Heart left ventricle (tissue), 16 donors: ENCODE data around the gene MIF4GD. TPM values are rescaled to one million over a fixed set of nuclear protein-coding genes. Genes with fewer than 3 reads are reported as not detected.

ENCODE experiments used
- ATAC-seq, 4 donors: fragments of 200-7000 bp; cut with Tn5 transposase; one replicate each; pipeline ENCODE4 v1.9.1; 2020 to 2022; ENCODE audit warnings: moderate library complexity in 4 of 4, mild to moderate bottlenecking in 3 of 4, moderate number of reproducible peaks in 1 of 4
- DNase-seq, 5 donors: peaks; one replicate each; pipeline ENCODE4 v3.0.0-alpha.2; 2020
- H3K27ac ChIP-seq, 12 donors: fragments of 200-600 bp; sonication (generic) in 4 of 12; one replicate each; pipeline versions ENCODE4 v1.5.0 to v1.8.0; 2016 to 2022; ENCODE audit warnings: mild to moderate bottlenecking in 2 of 12
- H3K27me3 ChIP-seq, 9 donors: fragments of 200-600 bp; sonication (generic) in 2 of 9; one replicate each; pipeline versions ENCODE4 v1.5.1 to v1.8.0; 2016 to 2022; ENCODE audit warnings: mild to moderate bottlenecking in 3 of 9
- H3K36me3 ChIP-seq, 9 donors: fragments of 200-600 bp; sonication (generic) in 2 of 9; one replicate each; pipeline versions ENCODE4 v1.5.0 to v1.8.0; 2018 to 2022; ENCODE audit warnings: mild to moderate bottlenecking in 2 of 9
- H3K4me1 ChIP-seq, 12 donors: fragments of 200-600 bp; sonication (generic) in 4 of 12; one replicate each; pipeline versions ENCODE4 v1.5.0 to v1.8.0; 2016 to 2022; ENCODE audit warnings: mild to moderate bottlenecking in 3 of 12
- H3K4me3 ChIP-seq, 12 donors: fragments of 200-600 bp; sonication (generic) in 4 of 12; one replicate each; pipeline versions ENCODE4 v1.5.0 to v1.8.0; 2017 to 2022; ENCODE audit warnings: mild to moderate bottlenecking in 9 of 12, moderate library complexity in 4 of 12
- H3K9me3 ChIP-seq, 12 donors: fragments of 200-600 bp; sonication (generic) in 4 of 12; one replicate each; pipeline versions ENCODE4 v1.5.0 to v1.8.0; 2016 to 2022; ENCODE audit warnings: mild to moderate bottlenecking in 1 of 12
- POLR2A ChIP-seq, 2 donors: fragments of 450-650 bp; IDR thresholded peaks; one replicate each; pipeline ENCODE4 v1.6.1; 2017; ENCODE audit warnings: antibody characterized with exemption in 2 of 2, mild to moderate bottlenecking in 2 of 2, moderate library complexity in 2 of 2
- WGBS, 4 donors: extraction: QIAGEN DNeasy Blood & Tissue Kit in 2 of 4; methylation state at CpG; one replicate each; pipeline versions ENCODE4 v1.1.5 to v1.1.7; 2013 to 2018; 5-methylcytosine and 5-hydroxymethylcytosine counted together
- intact Hi-C, 10 donors: fragments of 100-400 bp; cut with DNase I; formaldehyde crosslinking; loops; one replicate each; pipeline versions ENCODE4 v1.11.1 to v1.14.2; 2022
- polyA plus RNA-seq, 2 donors: library from polyadenylated mRNA; stranded (reverse); fragments of 200-250 nt; gene quantifications; one replicate each; pipeline ENCODE4 v1.2.3, GENCODE V29; 2013
- total RNA-seq, 9 donors: library from RNA; depleted of rRNA in 2 of 9; stranded (reverse); fragments of >200 nt in 2 of 9; fragmentation: NEBNext Ultra II Directional in 3 of 9; extraction: Animal tissue kit (Norgen Biotek cat#: 25700) in 3 of 9; gene quantifications; one replicate each; pipeline versions ENCODE4 v1.1.0 to v1.2.4, GENCODE V29; 2016 to 2023
- TF ChIP-seq, protein P1 (sequence below), 12 donors: fragments of 200-600 bp; sonication (generic) in 4 of 12; IDR thresholded peaks; one replicate each; pipeline versions ENCODE4 v1.5.0 to v1.8.0; 2018 to 2022; ENCODE audit warnings: antibody characterized with exemption in 12 of 12, mild to moderate bottlenecking in 5 of 12
- donor health status: ischemic (EF 13 %, LVEDD 7.1; RV severe dilation, severe dysfunction).
- donor health status: healthy with polysubstance abuse.
- donor health status: DM: no; HTN: yes; CAD: no.
- donor health status: DM: no; HTN: no; CAD: no.
- donor health status: ischemic (EF 25% LVEDD 6.9; RV normal size, moderate dysfunction).
- donor health status: ischemic (EF 25% LVEDD 5.7; RV mildly dilated, moderate dysfunction).
- donor health status: healthy.
- donor health status: DM: yes; HTN: yes; CAD: no.
- donor health status: ischemic (EF 35%, LVEDD 5.7; RV mildly dilated, moderate dysfunction).
- donor health status: nonischemic (EF 11% LVEDD 7.7; RV severe dilation, severe dysfunction).
- donor health status: DM: yes; HTN: yes; CAD: no.
- donor health status: PGD.
- donor health status: ischemic (EF 29% LVEDD 5.4; RV normal size, mild dysfunction).
- donor health status: nonischemic (EF 23%, LVEDD 6.1; RV moderate dilation, normal function).

Gene MIF4GD
- total and polyA plus RNA-seq, 11 donors = 8.6 to 34.7 (median 18.6) TPM

DNA sequence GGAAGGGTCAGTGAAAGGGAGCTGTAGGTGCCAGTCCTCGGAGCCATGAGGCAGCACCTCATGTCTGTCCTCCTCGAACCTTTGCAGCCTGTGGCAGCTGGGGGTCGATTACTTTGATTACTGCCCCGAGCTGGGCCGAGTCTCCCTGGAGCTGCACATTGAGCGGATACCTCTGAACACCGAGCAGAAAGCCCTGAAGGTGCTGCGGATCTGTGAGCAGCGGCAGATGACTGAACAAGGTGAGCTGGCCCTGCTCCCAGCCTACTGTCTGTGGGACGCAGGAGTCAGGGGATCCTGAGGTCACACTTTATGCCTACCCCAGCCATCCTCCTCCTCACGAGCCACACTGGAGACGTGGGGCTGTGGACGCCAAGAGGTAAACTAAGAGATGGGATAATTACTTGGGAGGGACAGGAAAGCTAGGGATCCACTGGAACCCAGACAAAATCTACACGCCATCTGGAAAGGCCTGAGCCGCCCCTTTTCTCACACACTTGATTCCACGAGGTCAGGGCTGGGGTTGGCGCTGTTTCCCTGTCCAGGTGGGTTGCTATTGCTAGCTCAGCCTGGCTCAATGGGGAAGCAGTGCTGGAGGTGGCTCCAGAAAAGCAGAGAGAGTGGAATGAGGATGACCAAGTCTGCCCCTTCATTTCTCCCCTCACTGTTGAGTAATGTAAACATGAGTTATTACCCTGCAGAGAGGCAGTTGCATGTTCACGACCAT lies 39.1 kb downstream of the MIF4GD start:
- TF ChIP-seq, protein P1, sequence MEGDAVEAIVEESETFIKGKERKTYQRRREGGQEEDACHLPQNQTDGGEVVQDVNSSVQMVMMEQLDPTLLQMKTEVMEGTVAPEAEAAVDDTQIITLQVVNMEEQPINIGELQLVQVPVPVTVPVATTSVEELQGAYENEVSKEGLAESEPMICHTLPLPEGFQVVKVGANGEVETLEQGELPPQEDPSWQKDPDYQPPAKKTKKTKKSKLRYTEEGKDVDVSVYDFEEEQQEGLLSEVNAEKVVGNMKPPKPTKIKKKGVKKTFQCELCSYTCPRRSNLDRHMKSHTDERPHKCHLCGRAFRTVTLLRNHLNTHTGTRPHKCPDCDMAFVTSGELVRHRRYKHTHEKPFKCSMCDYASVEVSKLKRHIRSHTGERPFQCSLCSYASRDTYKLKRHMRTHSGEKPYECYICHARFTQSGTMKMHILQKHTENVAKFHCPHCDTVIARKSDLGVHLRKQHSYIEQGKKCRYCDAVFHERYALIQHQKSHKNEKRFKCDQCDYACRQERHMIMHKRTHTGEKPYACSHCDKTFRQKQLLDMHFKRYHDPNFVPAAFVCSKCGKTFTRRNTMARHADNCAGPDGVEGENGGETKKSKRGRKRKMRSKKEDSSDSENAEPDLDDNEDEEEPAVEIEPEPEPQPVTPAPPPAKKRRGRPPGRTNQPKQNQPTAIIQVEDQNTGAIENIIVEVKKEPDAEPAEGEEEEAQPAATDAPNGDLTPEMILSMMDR (IDR thresholded peaks at IDR 0.05) = no peak
- no peak for TF ChIP-seq POLR2A (IDR thresholded peaks at IDR 0.05)
- 92 to 94% (median 93%) methylated on average over 14 to 18 of the region's 18 CpGs for WGBS, 4 donors
- Histone ChIP-seq H3K4me1 (peaks cover 0 to 24% (median 0%) of the 10 kb centered on the region in 12 donors), H3K9me3 (no peaks in the 10 kb centered on the region), H3K4me3 (no peak overlapping the region), H3K27me3 (no peaks in the 10 kb centered on the region), H3K36me3 (peaks cover 0 to 97% (median 89%) of the 10 kb centered on the region in 9 donors), H3K27ac (no peak overlapping the region)
- DNase-seq (no peak), ATAC-seq (no peak)
- intact Hi-C loops = no loop called here

DNA sequence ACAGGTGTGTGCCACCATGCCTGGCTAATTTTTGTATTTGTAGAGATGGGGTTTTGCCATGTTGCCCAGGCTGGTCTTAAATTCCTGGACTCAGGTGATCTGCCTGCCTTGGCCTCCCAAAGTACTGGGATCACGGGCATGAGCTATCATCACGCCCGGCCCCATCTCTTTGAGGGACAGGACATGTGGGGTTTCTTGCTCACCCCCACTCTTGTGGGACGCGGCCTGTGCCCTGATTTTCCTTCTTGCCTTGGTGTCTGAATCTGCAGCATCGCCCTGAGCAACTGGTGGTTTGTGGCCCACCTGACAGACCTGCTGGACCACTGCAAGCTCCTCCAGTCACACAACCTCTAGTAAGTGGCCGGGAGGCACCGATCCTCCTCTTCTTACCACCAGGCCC lies 40.0 kb downstream of the MIF4GD start:
- peaks cover 0 to 27% (median 0%) of the 10 kb centered on the region in 12 donors for H3K4me1 ChIP-seq
- no peak overlapping the region for H3K4me3 ChIP-seq
- intact Hi-C loops = no loop called here
- peaks cover 0 to 97% (median 89%) of the 10 kb centered on the region in 9 donors for H3K36me3 ChIP-seq
- no peak for TF ChIP-seq POLR2A (IDR thresholded peaks at IDR 0.05)
- TF ChIP-seq, protein P1 (IDR thresholded peaks at IDR 0.05) = no peak
- 95 to 98% (median 97%) methylated on average over 8 of the region's 8 CpGs for WGBS, 4 donors
- no peaks in the 10 kb centered on the region for H3K9me3 ChIP-seq
- DNase-seq = no peak
- H3K27me3 ChIP-seq = no peaks in the 10 kb centered on the region
- H3K27ac ChIP-seq = no peak overlapping the region
- ATAC-seq = no peak

DNA sequence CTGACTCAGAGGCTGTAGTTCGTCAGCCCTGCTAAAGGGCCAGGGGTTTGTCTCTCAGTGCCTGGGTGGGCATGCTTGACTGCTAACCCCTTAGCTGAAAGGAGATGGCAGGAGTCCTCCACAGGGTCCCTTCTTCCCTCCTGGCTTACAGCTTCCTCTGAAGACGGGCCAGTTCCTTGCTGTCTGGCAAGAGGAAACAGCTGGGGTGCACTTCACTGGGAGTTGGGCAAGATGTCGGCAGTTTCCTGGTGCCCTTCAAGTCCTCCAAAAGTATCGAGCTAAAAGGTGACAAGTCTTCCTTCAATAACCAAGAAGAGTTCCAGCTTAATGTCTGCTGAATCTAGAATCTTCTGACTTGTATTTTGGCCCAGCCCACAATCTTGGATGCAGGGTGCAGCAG lies 42.2 kb downstream of the MIF4GD start:
- Histone ChIP-seq H3K4me3 (no peak overlapping the region), H3K27ac (peak overlapping the region in 6 of 12 donors; percentile 3 to 90 (median 17)), H3K4me1 (peaks cover 0 to 27% (median 0%) of the 10 kb centered on the region in 12 donors), H3K36me3 (peaks cover 0 to 97% (median 85%) of the 10 kb centered on the region in 9 donors), H3K9me3 (no peaks in the 10 kb centered on the region), H3K27me3 (no peaks in the 10 kb centered on the region)
- intact Hi-C loops = no loop called here
- DNase-seq (peak in 2 of 5 donors; percentile 53 to 56), ATAC-seq (peak; percentile 30 to 50 (median 46))
- TF ChIP-seq, protein P1 (IDR thresholded peaks at IDR 0.05) = no peak
- no peak for TF ChIP-seq POLR2A (IDR thresholded peaks at IDR 0.05)
- WGBS, 4 donors = 73 to 88% (median 80%) methylated on average over 4 of the region's 4 CpGs

DNA sequence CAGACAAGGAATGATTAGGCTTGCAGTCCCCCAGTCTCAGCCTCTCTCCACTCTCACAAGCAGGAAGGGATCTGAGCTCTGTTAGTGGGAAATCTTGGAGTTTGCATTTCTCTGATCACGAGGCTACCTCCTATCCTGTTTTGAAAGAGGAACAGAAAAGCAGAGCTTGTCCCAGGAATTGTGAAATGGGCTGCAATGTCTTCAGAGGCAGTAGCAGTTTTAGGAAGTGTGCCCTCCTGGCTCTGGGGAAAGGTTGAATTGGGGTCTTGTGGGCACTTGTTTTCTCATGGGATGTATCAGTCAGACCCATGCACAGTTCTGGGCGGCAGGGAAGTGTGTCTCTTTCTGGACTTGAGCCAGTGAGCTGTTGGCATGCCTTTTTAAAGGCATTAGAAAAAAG lies 42.7 kb downstream of the MIF4GD start:
- peaks cover 0 to 97% (median 86%) of the 10 kb centered on the region in 9 donors for H3K36me3 ChIP-seq
- peak overlapping the region in 5 of 12 donors; percentile 3 to 90 (median 17) for H3K27ac ChIP-seq
- H3K4me1 ChIP-seq = peaks cover 0 to 27% (median 0%) of the 10 kb centered on the region in 12 donors
- TF ChIP-seq POLR2A (IDR thresholded peaks at IDR 0.05) = no peak
- TF ChIP-seq, protein P1 (IDR thresholded peaks at IDR 0.05) = no peak
- H3K9me3 ChIP-seq = no peaks in the 10 kb centered on the region
- intact Hi-C loops = no loop called here
- ATAC-seq = peak; percentile 43 to 73 (median 62)
- DNase-seq = no peak
- no peak overlapping the region for H3K4me3 ChIP-seq
- H3K27me3 ChIP-seq = no peaks in the 10 kb centered on the region
- 43 to 64% (median 60%) methylated on average over 2 of the region's 2 CpGs for WGBS, 4 donors
